Measurements from ENCODE around the gene SBF2.

The SBF2 gene

DNA sequence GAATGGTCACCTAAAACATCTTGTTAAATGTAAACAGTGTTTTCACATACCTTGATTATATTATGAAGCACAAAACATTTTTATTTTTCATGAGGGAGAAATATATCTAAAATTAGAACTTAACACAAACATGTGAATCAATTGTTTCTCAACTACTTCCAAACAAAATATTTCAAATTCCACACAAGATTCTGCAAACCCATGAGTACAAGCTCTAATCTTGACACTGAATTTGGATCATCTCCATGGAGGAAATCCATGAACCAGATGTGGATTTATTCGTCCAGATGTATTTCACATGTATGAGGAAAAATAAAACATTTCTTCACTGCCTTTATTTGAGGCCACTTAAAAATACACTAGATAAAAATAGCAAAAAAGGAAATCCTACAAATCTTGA lies 184.2 kb downstream of the SBF2 start:
- no peak overlapping the region for H3K4me3 ChIP-seq (ENCODE audit: low read length)
- TF ChIP-seq CTCF (conservative IDR thresholded peaks at IDR 0.05; ENCODE audit: low read length), result no peak
- DNase-seq (ENCODE audit: low read depth), result peak; percentile 98

GRCh38 chr11:10108915-10109680 lies 184.9 kb downstream of the SBF2 start:
- no peak; the same call in 1 of the 2 replicates for TF ChIP-seq CTCF (conservative IDR thresholded peaks at IDR 0.05; ENCODE audit: low read length)
- H3K4me3 ChIP-seq (ENCODE audit: low read length), result no peak overlapping the region
- DNase-seq (ENCODE audit: low read depth), result peak; percentile 90

DNA sequence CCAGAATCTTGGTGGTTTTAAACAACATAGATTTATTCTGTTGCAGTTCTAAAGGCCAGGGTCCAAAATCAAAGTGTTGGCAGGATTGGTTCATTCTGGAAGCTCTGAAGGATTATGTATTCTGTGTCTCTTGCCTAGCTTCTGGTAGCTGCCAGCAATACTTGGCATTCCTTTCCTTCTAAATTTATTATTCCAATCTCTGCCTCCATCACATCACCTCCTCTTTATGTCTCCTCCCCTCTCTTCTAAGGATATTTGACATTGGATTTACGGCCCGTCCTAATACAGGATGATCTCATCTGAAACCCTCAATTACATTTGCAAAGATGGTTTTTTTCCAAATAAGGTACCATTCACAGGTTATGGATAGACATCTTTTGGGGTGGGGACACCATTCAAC lies 186.5 kb downstream of the SBF2 start:
- TF ChIP-seq CTCF (conservative IDR thresholded peaks at IDR 0.05; ENCODE audit: low read length), result no peak
- peak; percentile 36 for DNase-seq (ENCODE audit: low read depth)
- H3K4me3 ChIP-seq (ENCODE audit: low read length), result no peak overlapping the region

DNA sequence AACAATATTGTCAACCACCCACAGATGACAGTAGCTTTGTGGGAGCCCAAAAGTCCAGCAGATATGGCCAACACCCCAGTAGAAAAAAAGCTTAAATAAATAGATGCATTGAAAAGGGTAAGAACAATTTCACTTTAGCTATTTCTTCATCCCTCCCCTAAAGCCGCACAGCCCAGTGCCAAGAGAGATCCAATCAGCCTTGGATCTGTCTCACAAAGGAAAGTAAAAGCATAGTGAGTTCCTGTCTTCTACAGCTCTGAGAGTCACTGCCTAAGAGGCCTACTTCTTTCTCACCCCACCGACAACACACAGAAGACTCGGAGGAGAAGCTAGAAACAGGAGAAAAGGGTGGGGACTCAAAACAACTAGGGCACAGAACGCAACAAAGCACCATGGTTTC lies 196.4 kb downstream of the SBF2 start:
- no peak for TF ChIP-seq CTCF (conservative IDR thresholded peaks at IDR 0.05; ENCODE audit: low read length)
- no peak for DNase-seq (ENCODE audit: low read depth)
- no peak overlapping the region for H3K4me3 ChIP-seq (ENCODE audit: low read length)

GRCh38 chr11:10096987-10097386 lies 197.0 kb downstream of the SBF2 start:
- no peak for TF ChIP-seq CTCF (conservative IDR thresholded peaks at IDR 0.05; ENCODE audit: low read length)
- no peak for DNase-seq (ENCODE audit: low read depth)
- H3K4me3 ChIP-seq (ENCODE audit: low read length), result no peak overlapping the region

GRCh38 chr11:10095412-10096208 lies 198.4 kb downstream of the SBF2 start:
- no peak for TF ChIP-seq CTCF (conservative IDR thresholded peaks at IDR 0.05; ENCODE audit: low read length)
- no peak for DNase-seq (ENCODE audit: low read depth)
- H3K4me3 ChIP-seq (ENCODE audit: low read length), result no peak overlapping the region

- H3K4me3 ChIP-seq (ENCODE audit: low read length), result no peak overlapping the region
These were observed 201.6 kb downstream of the SBF2 start for GRCh38 chr11:10092426-10092825.

More at GRCh38 chr11:10092426-10092825, 201.6 kb downstream of the SBF2 start:
- TF ChIP-seq CTCF (conservative IDR thresholded peaks at IDR 0.05; ENCODE audit: low read length), result no peak
- no peak for DNase-seq (ENCODE audit: low read depth)

Data from AG10803 (cell line).